Activated T-helper 2 cell treated with anti-CD3 and anti-CD28 coated beads, Interferon-gamma antibody, Interleukin-2, Interleukin-4, amounts not matched to agents 10 μg/mL and 5 μg/mL and 100 μg/mL, durations not matched to agents 14 hours and 24 hours and 36 hours (primary cell): ENCODE data around the gene CYP19A1. TPM values are rescaled to one million over a fixed set of nuclear protein-coding genes. Genes with fewer than 3 reads are reported as not detected.

Experiments
- DNase-seq: peaks from one replicate; pipeline ENCODE4 v3.0.0; 2021; ENCODE audit warnings: low spot score
- H3K27ac Mint-ChIP-seq: one replicate; pipeline ENCODE4 v1.8.0; 2021; ENCODE audit warnings: mixed read lengths
- H3K27me3 Mint-ChIP-seq: one replicate; pipeline ENCODE4 v1.8.0; 2021; ENCODE audit warnings: low read depth, mixed read lengths
- H3K36me3 Mint-ChIP-seq: one replicate; pipeline ENCODE4 v1.8.0; 2021; ENCODE audit warnings: low read depth, mixed read lengths
- H3K4me1 Mint-ChIP-seq: one replicate; pipeline ENCODE4 v1.8.0; 2021; ENCODE audit warnings: low read depth, mixed read lengths
- H3K4me3 Mint-ChIP-seq: one replicate; pipeline ENCODE4 v1.8.0; 2021; ENCODE audit warnings: low read depth, mild to moderate bottlenecking, moderate library complexity, mixed read lengths
- H3K9me3 Mint-ChIP-seq: one replicate; pipeline ENCODE4 v1.8.0; 2021; ENCODE audit warnings: mixed read lengths
- intact Hi-C: fragments of 100-400 bp; cut with micrococcal nuclease; formaldehyde crosslinking; loops from one replicate; pipeline ENCODE4 v1.15.1; 2023
- total RNA-seq: library from RNA; stranded (reverse); gene quantifications from 2 replicates; pipeline ENCODE4 v1.2.3, GENCODE V29; 2022

CYP19A1 gene
- total RNA-seq, 1 donor from 2014 or later = 2.3 TPM

DNA sequence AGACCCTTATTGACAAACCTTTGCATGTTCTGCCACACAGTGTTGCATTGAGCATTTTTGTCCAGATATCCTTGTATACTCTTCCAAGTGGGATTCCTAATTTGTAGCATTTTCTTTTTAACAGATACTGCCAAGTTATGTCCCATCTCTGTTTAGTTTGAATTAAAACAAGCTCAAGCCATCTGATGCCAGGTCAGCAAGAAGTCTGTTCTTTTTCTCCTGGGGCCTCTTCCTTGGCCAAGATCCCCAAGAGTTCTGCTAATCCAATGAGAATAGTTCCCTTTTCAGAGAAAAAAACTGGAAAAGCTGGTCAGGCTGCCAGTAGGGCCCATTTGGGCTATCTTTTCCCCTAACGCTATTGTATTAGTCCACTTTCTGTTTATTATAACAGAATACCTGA lies 32.9 kb upstream of the CYP19A1 start:
- Mint-ChIP-seq H3K4me3 (no peak overlapping the region), H3K4me1 (no peaks in the 10 kb centered on the region), H3K27ac (no peak overlapping the region), H3K9me3 (no peaks in the 10 kb centered on the region), H3K36me3 (no peaks in the 10 kb centered on the region), H3K27me3 (no peaks in the 10 kb centered on the region)
- intact Hi-C loops = no loop called here
- no peak for DNase-seq

- intact Hi-C loops = no loop called here
- no peaks in the 10 kb centered on the region for H3K4me1 Mint-ChIP-seq
- H3K27me3 Mint-ChIP-seq = peaks cover 6% of the 10 kb centered on the region
- H3K27ac Mint-ChIP-seq = no peak overlapping the region
- DNase-seq = no peak
- H3K4me3 Mint-ChIP-seq = no peak overlapping the region
- no peaks in the 10 kb centered on the region for H3K36me3 Mint-ChIP-seq
- H3K9me3 Mint-ChIP-seq = no peaks in the 10 kb centered on the region
Observed at GRCh38 chr15:51369451-51369761, 31.0 kb upstream of the CYP19A1 start.

DNA sequence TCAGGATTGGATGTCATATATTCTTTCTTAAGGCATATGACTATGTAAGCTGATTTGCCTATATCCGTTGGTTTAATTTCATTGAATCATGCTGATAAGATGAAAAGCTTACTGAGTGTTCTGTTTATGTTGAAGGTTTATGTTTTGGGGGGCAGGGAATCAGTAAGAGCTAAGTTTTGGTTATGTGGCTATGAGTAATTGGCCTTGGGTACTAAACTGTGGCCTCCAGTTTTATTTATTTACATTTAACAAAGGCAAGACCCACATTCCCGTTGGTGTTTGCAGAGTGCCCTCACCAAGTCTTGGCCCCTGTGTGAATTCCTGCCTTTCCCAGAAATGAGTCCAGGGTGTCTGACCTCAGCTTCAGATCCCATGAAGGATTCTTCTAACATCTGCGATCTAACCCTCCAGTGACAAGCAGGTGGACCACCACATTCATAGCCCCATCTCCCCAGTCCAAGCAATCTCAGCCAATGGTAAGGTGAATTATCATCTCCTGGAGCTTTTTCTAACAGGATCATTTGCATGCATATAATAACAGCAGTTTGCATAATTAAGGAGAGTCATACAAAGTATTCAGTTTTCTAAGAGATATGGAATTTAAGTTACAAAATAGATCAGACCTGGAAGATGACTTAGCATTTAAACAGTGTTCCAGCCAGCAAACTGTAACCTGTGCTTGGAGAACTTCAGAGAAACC lies 30.5 kb upstream of the CYP19A1 start:
- Mint-ChIP-seq H3K27ac (no peak overlapping the region), H3K36me3 (no peaks in the 10 kb centered on the region), H3K27me3 (peaks cover 6% of the 10 kb centered on the region), H3K4me1 (no peaks in the 10 kb centered on the region), H3K4me3 (no peak overlapping the region), H3K9me3 (no peaks in the 10 kb centered on the region)
- no peak for DNase-seq
- intact Hi-C loops = no loop called here

DNA sequence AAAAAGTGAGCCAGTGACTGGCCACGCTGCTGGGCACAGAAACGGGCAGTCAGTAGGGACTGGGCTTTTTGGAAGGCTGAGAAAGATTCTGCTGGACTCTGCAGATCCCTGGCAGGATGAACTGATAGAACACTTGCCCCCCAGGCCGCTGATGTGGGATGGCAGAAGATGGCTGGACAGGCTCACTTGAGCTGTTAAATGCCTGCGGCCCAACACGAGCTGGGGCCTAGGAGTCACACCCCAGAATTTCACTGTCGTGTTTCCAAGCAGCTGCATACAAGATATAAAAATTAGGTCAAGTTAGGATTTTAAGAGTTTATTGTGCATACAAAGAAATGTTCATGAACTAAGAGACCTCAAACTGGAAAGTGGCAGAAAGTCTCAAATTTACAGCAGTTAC lies 29.9 kb upstream of the CYP19A1 start:
- intact Hi-C loops = no loop called here
- Mint-ChIP-seq H3K27ac (no peak overlapping the region), H3K27me3 (peaks cover 6% of the 10 kb centered on the region), H3K4me3 (no peak overlapping the region), H3K36me3 (no peaks in the 10 kb centered on the region), H3K9me3 (no peaks in the 10 kb centered on the region), H3K4me1 (no peaks in the 10 kb centered on the region)
- DNase-seq = no peak

DNA sequence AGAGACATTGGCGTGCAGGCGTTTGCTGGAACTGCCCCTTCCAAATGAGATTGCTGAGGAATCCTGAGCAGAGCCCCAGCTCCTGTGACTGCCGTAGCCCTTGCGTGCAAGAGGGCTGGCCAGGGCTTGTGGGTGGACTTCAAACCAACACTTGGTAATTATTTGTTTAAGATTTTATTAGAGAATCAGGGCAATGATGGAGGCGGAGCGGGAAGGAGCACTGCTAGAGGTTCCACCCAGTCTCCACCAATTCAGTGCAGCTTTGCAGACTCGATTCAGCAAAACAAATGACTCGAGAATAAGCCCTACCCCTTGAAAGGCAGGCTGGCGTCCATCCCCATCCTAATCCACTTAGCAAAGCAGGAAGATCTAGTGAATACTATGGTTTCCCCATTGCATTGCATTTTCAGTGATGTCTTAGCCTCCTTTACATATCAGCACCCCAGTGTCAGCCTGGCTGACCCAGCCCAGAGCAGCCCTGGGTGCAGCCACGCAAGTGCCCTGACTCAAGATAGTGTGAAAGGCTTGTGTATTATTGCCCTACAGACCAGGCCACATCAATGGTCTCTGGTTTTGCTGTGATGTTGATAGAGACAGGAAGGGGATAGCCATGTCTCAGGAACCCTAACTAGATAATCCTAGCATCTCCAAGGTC lies 29.1 kb upstream of the CYP19A1 start:
- no peak for DNase-seq
- no peak overlapping the region for H3K4me3 Mint-ChIP-seq
- no peaks in the 10 kb centered on the region for H3K9me3 Mint-ChIP-seq
- H3K27ac Mint-ChIP-seq = no peak overlapping the region
- no peaks in the 10 kb centered on the region for H3K4me1 Mint-ChIP-seq
- H3K36me3 Mint-ChIP-seq = no peaks in the 10 kb centered on the region
- H3K27me3 Mint-ChIP-seq = peaks cover 6% of the 10 kb centered on the region
- intact Hi-C loops = no loop called here

DNA sequence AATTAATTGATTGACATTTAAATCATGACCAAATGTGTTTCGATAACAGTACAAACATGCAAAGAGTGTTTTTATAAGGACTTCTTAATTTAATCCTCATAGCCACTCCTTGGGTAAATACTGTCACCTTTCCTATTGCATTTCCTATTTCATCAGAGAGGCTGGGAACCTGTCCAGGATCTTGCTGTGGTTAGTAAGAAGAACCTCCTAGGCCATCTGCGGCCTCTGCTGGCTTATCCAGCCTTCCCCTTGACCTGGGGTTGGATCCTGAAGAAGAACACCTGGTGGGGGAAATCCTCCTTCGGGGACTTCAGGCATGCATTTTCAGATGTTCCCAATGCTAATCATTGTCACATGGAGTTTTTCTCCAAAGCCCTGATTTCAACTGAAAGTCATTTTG lies 28.5 kb upstream of the CYP19A1 start:
- H3K27ac Mint-ChIP-seq = no peak overlapping the region
- H3K4me3 Mint-ChIP-seq = no peak overlapping the region
- no peaks in the 10 kb centered on the region for H3K4me1 Mint-ChIP-seq
- DNase-seq = no peak
- no peaks in the 10 kb centered on the region for H3K36me3 Mint-ChIP-seq
- intact Hi-C loops = no loop called here
- no peaks in the 10 kb centered on the region for H3K9me3 Mint-ChIP-seq
- peaks cover 6% of the 10 kb centered on the region for H3K27me3 Mint-ChIP-seq

DNA sequence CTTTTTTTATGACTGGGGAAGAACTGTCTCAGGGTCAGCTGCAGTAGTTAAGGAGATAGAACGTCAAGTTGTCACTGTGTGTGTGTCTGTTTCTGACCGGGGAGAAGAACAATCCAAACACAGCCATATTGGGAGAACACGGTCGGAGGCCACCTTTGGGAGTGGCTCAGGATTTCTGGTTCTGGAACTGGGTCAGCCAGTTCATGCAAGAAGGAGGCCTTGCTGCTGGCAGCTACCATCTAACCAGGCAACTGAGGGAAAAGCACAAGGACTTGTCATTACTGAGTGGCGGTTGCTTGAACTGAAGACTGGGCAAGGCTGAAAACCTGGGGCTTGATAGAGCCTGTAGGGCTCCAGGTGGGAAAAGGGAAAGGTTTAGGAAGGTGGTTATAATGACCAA lies 27.7 kb upstream of the CYP19A1 start:
- Mint-ChIP-seq H3K9me3 (no peaks in the 10 kb centered on the region), H3K4me1 (no peaks in the 10 kb centered on the region), H3K36me3 (no peaks in the 10 kb centered on the region), H3K27ac (no peak overlapping the region), H3K27me3 (peaks cover 6% of the 10 kb centered on the region), H3K4me3 (no peak overlapping the region)
- intact Hi-C loops = no loop called here
- DNase-seq = no peak

GRCh38 chr15:51365417-51365816 lies 27.0 kb upstream of the CYP19A1 start:
- Mint-ChIP-seq H3K36me3 (no peaks in the 10 kb centered on the region), H3K9me3 (no peaks in the 10 kb centered on the region), H3K4me1 (no peaks in the 10 kb centered on the region), H3K4me3 (no peak overlapping the region), H3K27ac (no peak overlapping the region), H3K27me3 (peaks cover 6% of the 10 kb centered on the region)
- intact Hi-C loops = no loop called here
- DNase-seq = no peak

DNA sequence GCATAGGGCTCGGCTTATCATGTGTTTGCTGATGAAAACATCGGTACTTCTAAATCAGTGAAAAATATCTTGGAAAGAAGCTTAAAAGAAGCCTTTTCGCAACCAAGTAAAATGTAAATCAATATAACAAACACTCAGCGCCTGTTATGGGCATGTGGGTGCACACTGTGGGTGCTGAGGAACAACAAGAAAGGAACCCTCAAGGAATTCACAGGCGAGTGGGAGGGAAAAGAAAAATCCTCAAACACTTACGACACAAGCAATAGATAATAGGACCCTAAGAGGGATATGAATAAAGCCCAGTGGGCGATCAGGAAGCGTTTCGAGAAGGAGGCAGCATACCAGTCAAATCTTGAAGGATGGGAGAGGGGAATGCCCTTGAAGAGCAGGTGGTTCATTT lies 25.0 kb upstream of the CYP19A1 start:
- H3K4me3 Mint-ChIP-seq = no peak overlapping the region
- no peak overlapping the region for H3K27ac Mint-ChIP-seq
- peaks cover 6% of the 10 kb centered on the region for H3K27me3 Mint-ChIP-seq
- no peak for DNase-seq
- H3K36me3 Mint-ChIP-seq = no peaks in the 10 kb centered on the region
- intact Hi-C loops = no loop called here
- H3K4me1 Mint-ChIP-seq = no peaks in the 10 kb centered on the region
- no peaks in the 10 kb centered on the region for H3K9me3 Mint-ChIP-seq

GRCh38 chr15:51359981-51360380 lies 21.6 kb upstream of the CYP19A1 start:
- DNase-seq = no peak
- Mint-ChIP-seq H3K9me3 (no peaks in the 10 kb centered on the region), H3K4me3 (no peak overlapping the region), H3K27me3 (peaks cover 4% of the 10 kb centered on the region), H3K4me1 (peaks cover 1% of the 10 kb centered on the region), H3K36me3 (no peaks in the 10 kb centered on the region), H3K27ac (no peak overlapping the region)
- intact Hi-C loops = no loop called here

GRCh38 chr15:51356983-51357382 lies 18.6 kb upstream of the CYP19A1 start:
- Mint-ChIP-seq H3K36me3 (no peaks in the 10 kb centered on the region), H3K4me3 (no peak overlapping the region), H3K27me3 (peaks cover 14% of the 10 kb centered on the region), H3K9me3 (no peaks in the 10 kb centered on the region), H3K27ac (no peak overlapping the region), H3K4me1 (peaks cover 1% of the 10 kb centered on the region)
- no peak for DNase-seq
- intact Hi-C loops = no loop called here

GRCh38 chr15:51356147-51356546 lies 17.8 kb upstream of the CYP19A1 start:
- Mint-ChIP-seq H3K4me3 (no peak overlapping the region), H3K4me1 (peaks cover 1% of the 10 kb centered on the region), H3K27me3 (peaks cover 17% of the 10 kb centered on the region), H3K36me3 (no peaks in the 10 kb centered on the region), H3K9me3 (no peaks in the 10 kb centered on the region), H3K27ac (no peak overlapping the region)
- DNase-seq = no peak
- intact Hi-C loops = no loop called here

GRCh38 chr15:51355096-51355495 lies 16.7 kb upstream of the CYP19A1 start:
- Mint-ChIP-seq H3K27ac (no peak overlapping the region), H3K4me3 (no peak overlapping the region), H3K36me3 (no peaks in the 10 kb centered on the region), H3K9me3 (no peaks in the 10 kb centered on the region), H3K4me1 (peaks cover 1% of the 10 kb centered on the region), H3K27me3 (peaks cover 20% of the 10 kb centered on the region)
- intact Hi-C loops = no loop called here
- DNase-seq = no peak

GRCh38 chr15:51353976-51354375 lies 15.6 kb upstream of the CYP19A1 start:
- DNase-seq = no peak
- H3K4me1 Mint-ChIP-seq = peaks cover 1% of the 10 kb centered on the region
- H3K4me3 Mint-ChIP-seq = no peak overlapping the region
- peaks cover 20% of the 10 kb centered on the region for H3K27me3 Mint-ChIP-seq
- no peaks in the 10 kb centered on the region for H3K9me3 Mint-ChIP-seq
- no peaks in the 10 kb centered on the region for H3K36me3 Mint-ChIP-seq
- no peak overlapping the region for H3K27ac Mint-ChIP-seq
- intact Hi-C loops = no loop called here
